Type B pancreatic cell (in vitro differentiated cells): ENCODE results near the gene SSH2. TPM values are rescaled to one million over a fixed set of nuclear protein-coding genes. Genes with fewer than 3 reads are reported as not detected.
A peak's percentile ranks its signal among the peaks of the same experiment; 100 is the strongest.

Source experiments
- DNase-seq: peaks from one replicate; pipeline ENCODE4 v3.0.0; 2021; ENCODE audit warnings: mixed read lengths; ENCODE audit not compliant: unreplicated experiment; ENCODE audit errors: extremely low spot score
- H3K27ac Mint-ChIP-seq: 2 replicates; pipeline ENCODE4 v1.8.0; 2021; ENCODE audit warnings: mild to moderate bottlenecking, mixed read lengths
- H3K27me3 Mint-ChIP-seq: 2 replicates; pipeline ENCODE4 v1.8.0; 2021; ENCODE audit warnings: mixed read lengths
- H3K36me3 Mint-ChIP-seq: 2 replicates; pipeline ENCODE4 v1.8.0; 2021; ENCODE audit warnings: mixed read lengths
- H3K4me1 Mint-ChIP-seq: one replicate; pipeline ENCODE4 v1.8.0; 2021; ENCODE audit warnings: mixed read lengths; ENCODE audit not compliant: unreplicated experiment
- H3K4me3 Mint-ChIP-seq: 2 replicates; pipeline ENCODE4 v1.8.0; 2021; ENCODE audit warnings: mild to moderate bottlenecking, mixed read lengths
- H3K9me3 Mint-ChIP-seq: 2 replicates; pipeline ENCODE4 v1.8.0; 2021; ENCODE audit warnings: mixed read lengths
- CTCF ChIP-seq: fragments of 200-600 bp; sonication (generic); conservative IDR thresholded peaks from 2 replicates; pipeline ENCODE4 v1.5.0; 2021; ENCODE audit warnings: antibody characterized with exemption, mild to moderate bottlenecking
- total RNA-seq: library from RNA; stranded (reverse); gene quantifications from 2 replicates; pipeline ENCODE4 v1.2.1, GENCODE V29; 2021; ENCODE audit warnings: low replicate concordance

The SSH2 gene
- total RNA-seq, 1 donor from 2014 or later: 23.8 TPM

- Mint-ChIP-seq H3K4me1 (peaks cover 14% of the 10 kb centered on the region), H3K9me3 (no peaks in the 10 kb centered on the region), H3K27ac (no peak overlapping the region), H3K27me3 (no peaks in the 10 kb centered on the region), H3K4me3 (no peak overlapping the region), H3K36me3 (no peaks in the 10 kb centered on the region)
- DNase-seq: no peak
- no peak for TF ChIP-seq CTCF
Measured at GRCh38 chr17:29836643-29837042, 93.4 kb downstream of the SSH2 start.

GRCh38 chr17:29835435-29836351 is 94.3 kb downstream of the SSH2 start:
- Mint-ChIP-seq H3K36me3 (no peaks in the 10 kb centered on the region), H3K4me1 (peaks cover 19% of the 10 kb centered on the region), H3K27ac (peak overlapping the region; percentile 49), H3K27me3 (no peaks in the 10 kb centered on the region), H3K4me3 (no peak overlapping the region), H3K9me3 (no peaks in the 10 kb centered on the region)
- TF ChIP-seq CTCF: no peak
- no peak for DNase-seq

GRCh38 chr17:29833801-29834200 is 96.2 kb downstream of the SSH2 start:
- no peaks in the 10 kb centered on the region for H3K9me3 Mint-ChIP-seq
- no peak overlapping the region for H3K27ac Mint-ChIP-seq
- no peak for TF ChIP-seq CTCF
- H3K4me3 Mint-ChIP-seq: no peak overlapping the region
- DNase-seq: no peak
- H3K4me1 Mint-ChIP-seq: peaks cover 8% of the 10 kb centered on the region
- H3K36me3 Mint-ChIP-seq: no peaks in the 10 kb centered on the region
- H3K27me3 Mint-ChIP-seq: no peaks in the 10 kb centered on the region

GRCh38 chr17:29828676-29829284 is 101.2 kb downstream of the SSH2 start:
- no peak for TF ChIP-seq CTCF
- no peak for DNase-seq
- H3K27me3 Mint-ChIP-seq: no peaks in the 10 kb centered on the region
- no peak overlapping the region for H3K4me3 Mint-ChIP-seq
- peaks cover 24% of the 10 kb centered on the region for H3K4me1 Mint-ChIP-seq
- H3K36me3 Mint-ChIP-seq: no peaks in the 10 kb centered on the region
- H3K9me3 Mint-ChIP-seq: no peaks in the 10 kb centered on the region
- H3K27ac Mint-ChIP-seq: no peak overlapping the region

- no peaks in the 10 kb centered on the region for H3K36me3 Mint-ChIP-seq
- no peak overlapping the region for H3K27ac Mint-ChIP-seq
- DNase-seq: no peak
- no peak overlapping the region for H3K4me3 Mint-ChIP-seq
- no peaks in the 10 kb centered on the region for H3K9me3 Mint-ChIP-seq
- no peaks in the 10 kb centered on the region for H3K27me3 Mint-ChIP-seq
- no peak for TF ChIP-seq CTCF
- H3K4me1 Mint-ChIP-seq: peaks cover 24% of the 10 kb centered on the region
Measured at GRCh38 chr17:29827179-29827578, 102.8 kb downstream of the SSH2 start.
